B cell (primary cell): ENCODE data around the gene WRAP73.

Source experiments
- CTCF ChIP-seq: fragments of 200-600 bp; IDR thresholded peaks from one replicate; pipeline ENCODE4 v1.8.0; 2022; ENCODE audit warnings: antibody characterized with exemption, mild to moderate bottlenecking
- EZH2 ChIP-seq: IDR thresholded peaks from 2 replicates; pipeline ENCODE4 v1.6.1; 2012; ENCODE audit warnings: borderline replicate concordance, low read depth, mild to moderate bottlenecking, moderate library complexity, low read length; ENCODE audit not compliant: insufficient read depth, poor library complexity, severe bottlenecking

- TF ChIP-seq EZH2 (no peak), CTCF (no peak)
Observed at GRCh38 chr1:3663999-3664699, 14.2 kb upstream of the WRAP73 start.
